Keratinocyte (primary cell): ENCODE data around the gene HTRA1.

Source experiments
- EZH2 ChIP-seq: IDR thresholded peaks from one replicate; pipeline ENCODE4 v1.6.1; 2012; ENCODE audit warnings: inconsistent platforms, mild to moderate bottlenecking, low read length, moderate library complexity
- TF ChIP-seq, protein P1 (sequence below), 3 experiments: IDR thresholded peaks in 1 of 3; conservative IDR thresholded peaks in 1 of 3; optimal IDR thresholded peaks in 1 of 3; 2 replicates in 2 of 3; 3 replicates in 1 of 3; pipeline versions ENCODE3 to v1.5.1; 2011; ENCODE audit warnings: low read length in 3 of 3, mild to moderate bottlenecking in 3 of 3, moderate library complexity in 2 of 3, control low read depth in 1 of 3, inconsistent platforms in 1 of 3; ENCODE audit not compliant: insufficient read depth in 2 of 3; ENCODE audit errors: extremely low read depth in 1 of 3

GRCh38 chr10:122466951-122467381 is 5.6 kb downstream of the HTRA1 start:
- TF ChIP-seq, protein P1, sequence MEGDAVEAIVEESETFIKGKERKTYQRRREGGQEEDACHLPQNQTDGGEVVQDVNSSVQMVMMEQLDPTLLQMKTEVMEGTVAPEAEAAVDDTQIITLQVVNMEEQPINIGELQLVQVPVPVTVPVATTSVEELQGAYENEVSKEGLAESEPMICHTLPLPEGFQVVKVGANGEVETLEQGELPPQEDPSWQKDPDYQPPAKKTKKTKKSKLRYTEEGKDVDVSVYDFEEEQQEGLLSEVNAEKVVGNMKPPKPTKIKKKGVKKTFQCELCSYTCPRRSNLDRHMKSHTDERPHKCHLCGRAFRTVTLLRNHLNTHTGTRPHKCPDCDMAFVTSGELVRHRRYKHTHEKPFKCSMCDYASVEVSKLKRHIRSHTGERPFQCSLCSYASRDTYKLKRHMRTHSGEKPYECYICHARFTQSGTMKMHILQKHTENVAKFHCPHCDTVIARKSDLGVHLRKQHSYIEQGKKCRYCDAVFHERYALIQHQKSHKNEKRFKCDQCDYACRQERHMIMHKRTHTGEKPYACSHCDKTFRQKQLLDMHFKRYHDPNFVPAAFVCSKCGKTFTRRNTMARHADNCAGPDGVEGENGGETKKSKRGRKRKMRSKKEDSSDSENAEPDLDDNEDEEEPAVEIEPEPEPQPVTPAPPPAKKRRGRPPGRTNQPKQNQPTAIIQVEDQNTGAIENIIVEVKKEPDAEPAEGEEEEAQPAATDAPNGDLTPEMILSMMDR (optimal IDR thresholded peaks at IDR 0.05 in 1 of 3, IDR thresholded peaks at IDR 0.05 in 1 of 3, conservative IDR thresholded peaks at IDR 0.05 in 1 of 3; ENCODE audit: extremely low read depth in 1 of 3, insufficient read depth in 2 of 3, low read length in 3 of 3) = no peak
- no peak for TF ChIP-seq EZH2
